ENCODE measurements around the gene INTS15. TPM values are rescaled to one million over a fixed set of nuclear protein-coding genes. Genes with fewer than 3 reads are reported as not detected.

The INTS15 gene
- total RNA-seq, 1 donor from 2014 or later = 16.2 TPM

- no peak for DNase-seq
Observed at GRCh38 chr7:6643915-6644625, 54.2 kb downstream of the INTS15 start.

- DNase-seq = no peak
Observed at GRCh38 chr7:6644728-6645127, 54.9 kb downstream of the INTS15 start.

GRCh38 chr7:6646465-6646864 is 56.6 kb downstream of the INTS15 start:
- no peak for DNase-seq

- DNase-seq = no peak
Observed at GRCh38 chr7:6647080-6647479, 57.3 kb downstream of the INTS15 start.

- DNase-seq = no peak
Observed at GRCh38 chr7:6647541-6647940, 57.7 kb downstream of the INTS15 start.

GRCh38 chr7:6648066-6648814 is 58.4 kb downstream of the INTS15 start:
- no peak for DNase-seq

GRCh38 chr7:6648815-6649104 is 58.9 kb downstream of the INTS15 start:
- no peak for DNase-seq

GRCh38 chr7:6649241-6649961 is 59.6 kb downstream of the INTS15 start:
- no peak for DNase-seq

- DNase-seq = no peak
Observed at GRCh38 chr7:6650086-6650485, 60.3 kb downstream of the INTS15 start.

GRCh38 chr7:6650521-6651011 is 60.7 kb downstream of the INTS15 start:
- no peak for DNase-seq

- DNase-seq = no peak
Observed at GRCh38 chr7:6651851-6652445, 62.1 kb downstream of the INTS15 start.

- no peak for DNase-seq
Observed at GRCh38 chr7:6652446-6653011, 62.7 kb downstream of the INTS15 start.

GRCh38 chr7:6653071-6654003 is 63.5 kb downstream of the INTS15 start:
- DNase-seq = no peak

GRCh38 chr7:6654113-6654841 is 64.5 kb downstream of the INTS15 start:
- no peak for DNase-seq

- no peak for DNase-seq
Observed at GRCh38 chr7:6654842-6655610, 65.2 kb downstream of the INTS15 start.

GRCh38 chr7:6655636-6656385 is 66.0 kb downstream of the INTS15 start:
- no peak for DNase-seq

- DNase-seq = no peak
Observed at GRCh38 chr7:6656413-6656812, 66.6 kb downstream of the INTS15 start.

Data from skin of body (tissue), 2 donors.